Peyer's patch (tissue), 4 donors: ENCODE measurements around the gene PHACTR1. TPM values are rescaled to one million over a fixed set of nuclear protein-coding genes. Genes with fewer than 3 reads are reported as not detected.

ENCODE experiments used
- DNase-seq, 3 donors: peaks; one replicate each; pipeline ENCODE4 v3.0.0-alpha.2; 2017 to 2019
- H3K27ac ChIP-seq, 4 donors: fragments of 200-600 bp; sonication (generic); one replicate each; pipeline ENCODE4 v1.5.1; 2016 to 2019
- H3K27me3 ChIP-seq, 2 donors: fragments of 200-600 bp; sonication (generic); one replicate each; pipeline ENCODE4 v1.5.1; 2019
- H3K36me3 ChIP-seq, 3 donors: fragments of 200-600 bp; sonication (generic); one replicate each; pipeline ENCODE4 v1.5.1; 2016 to 2019
- H3K4me1 ChIP-seq, 4 donors: fragments of 200-600 bp; sonication (generic); one replicate each; pipeline ENCODE4 v1.5.1; 2016 to 2019
- H3K4me3 ChIP-seq, 4 donors: fragments of 200-600 bp; sonication (generic); 1 replicate in 3 of 4; 2 replicates in 1 of 4; pipeline ENCODE4 v1.5.1; 2016 to 2019; ENCODE audit warnings: mild to moderate bottlenecking in 1 of 4
- H3K9me3 ChIP-seq, 4 donors: fragments of 200-600 bp; sonication (generic); one replicate each; pipeline ENCODE4 v1.5.1; 2016 to 2019; ENCODE audit warnings: mild to moderate bottlenecking in 1 of 4
- POLR2A ChIP-seq, 2 donors: fragments of 450-650 bp; IDR thresholded peaks; one replicate each; pipeline ENCODE4 v1.5.1; 2017; ENCODE audit warnings: antibody characterized with exemption in 2 of 2, mild to moderate bottlenecking in 2 of 2, moderate library complexity in 2 of 2
- total RNA-seq, 4 donors: library from RNA; depleted of rRNA; stranded (reverse); fragments of >200 nt; gene quantifications; one replicate each; pipeline ENCODE4 v1.1.0, GENCODE V29; 2016
- TF ChIP-seq, protein P1 (sequence below), 6 experiments: fragments of 450-650 bp in 4 of 6; fragments of 200-600 bp in 2 of 6; sonication (generic) in 1 of 6; IDR thresholded peaks; one replicate each; pipeline ENCODE4 v1.5.1; 2017 to 2019; ENCODE audit warnings: antibody characterized with exemption in 6 of 6, mild to moderate bottlenecking in 3 of 6, moderate library complexity in 1 of 6

Gene PHACTR1
- total RNA-seq, 4 donors from 2014 or later, result 0.35 to 19.0 (median 1.7) TPM

DNA sequence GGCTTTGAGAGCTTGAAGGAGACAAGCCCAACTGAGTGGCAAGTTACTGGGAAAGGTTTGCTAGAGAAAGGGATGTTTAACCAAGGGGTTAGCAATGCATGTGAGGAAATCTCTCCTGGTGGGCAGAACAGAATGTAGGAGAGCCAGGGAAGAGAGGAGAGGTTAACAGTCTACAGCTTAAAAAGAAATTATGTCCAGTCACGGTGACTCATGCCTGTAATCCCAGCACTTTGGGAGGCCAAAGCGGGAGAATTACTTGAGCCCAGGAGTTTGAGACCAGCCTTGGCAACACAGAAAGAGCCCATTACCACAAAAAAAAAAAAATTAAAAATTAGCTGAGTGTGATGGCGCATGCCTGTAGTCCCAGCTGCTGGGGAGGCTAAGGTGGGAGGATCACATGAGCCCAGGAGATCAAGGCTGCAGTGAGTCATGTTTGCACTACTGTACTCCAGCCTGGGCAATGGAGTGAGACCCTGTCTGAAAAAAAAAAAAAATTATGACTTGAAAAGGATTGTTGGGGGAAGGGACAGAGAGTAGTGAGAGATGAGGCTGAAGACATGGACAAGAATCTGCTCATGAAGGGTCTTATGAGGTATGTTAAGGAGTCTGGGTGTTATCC lies 346.8 kb downstream of the PHACTR1 start:
- TF ChIP-seq, protein P1, sequence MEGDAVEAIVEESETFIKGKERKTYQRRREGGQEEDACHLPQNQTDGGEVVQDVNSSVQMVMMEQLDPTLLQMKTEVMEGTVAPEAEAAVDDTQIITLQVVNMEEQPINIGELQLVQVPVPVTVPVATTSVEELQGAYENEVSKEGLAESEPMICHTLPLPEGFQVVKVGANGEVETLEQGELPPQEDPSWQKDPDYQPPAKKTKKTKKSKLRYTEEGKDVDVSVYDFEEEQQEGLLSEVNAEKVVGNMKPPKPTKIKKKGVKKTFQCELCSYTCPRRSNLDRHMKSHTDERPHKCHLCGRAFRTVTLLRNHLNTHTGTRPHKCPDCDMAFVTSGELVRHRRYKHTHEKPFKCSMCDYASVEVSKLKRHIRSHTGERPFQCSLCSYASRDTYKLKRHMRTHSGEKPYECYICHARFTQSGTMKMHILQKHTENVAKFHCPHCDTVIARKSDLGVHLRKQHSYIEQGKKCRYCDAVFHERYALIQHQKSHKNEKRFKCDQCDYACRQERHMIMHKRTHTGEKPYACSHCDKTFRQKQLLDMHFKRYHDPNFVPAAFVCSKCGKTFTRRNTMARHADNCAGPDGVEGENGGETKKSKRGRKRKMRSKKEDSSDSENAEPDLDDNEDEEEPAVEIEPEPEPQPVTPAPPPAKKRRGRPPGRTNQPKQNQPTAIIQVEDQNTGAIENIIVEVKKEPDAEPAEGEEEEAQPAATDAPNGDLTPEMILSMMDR (IDR thresholded peaks at IDR 0.05), result no peak
- no peak for TF ChIP-seq POLR2A (IDR thresholded peaks at IDR 0.05)
- Histone ChIP-seq H3K27ac (no peak overlapping the region), H3K4me3 (no peak overlapping the region), H3K4me1 (no peaks in the 10 kb centered on the region), H3K36me3 (no peaks in the 10 kb centered on the region), H3K9me3 (no peaks in the 10 kb centered on the region), H3K27me3 (no peaks in the 10 kb centered on the region)
- DNase-seq, result no peak

DNA sequence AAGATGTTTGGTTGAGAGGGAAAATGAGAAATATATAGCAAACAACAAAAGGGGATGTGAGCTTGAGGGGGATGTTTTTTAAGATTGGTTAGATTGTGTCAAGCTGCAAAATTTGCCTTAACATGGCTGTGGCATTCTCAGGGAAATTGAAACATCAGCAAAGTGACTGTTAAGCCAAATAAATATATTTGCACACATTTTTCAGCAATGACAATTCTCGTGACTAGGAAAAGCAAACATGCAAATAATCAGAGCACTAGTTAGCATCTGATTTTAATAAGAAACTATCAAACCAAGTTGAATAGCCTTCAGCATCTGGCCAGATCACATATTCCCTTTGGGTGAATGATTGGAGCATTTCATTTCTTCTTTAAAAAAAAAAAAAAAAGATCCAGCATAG lies 349.0 kb downstream of the PHACTR1 start:
- Histone ChIP-seq H3K9me3 (no peaks in the 10 kb centered on the region), H3K27ac (no peak overlapping the region), H3K4me3 (no peak overlapping the region), H3K27me3 (no peaks in the 10 kb centered on the region), H3K36me3 (no peaks in the 10 kb centered on the region), H3K4me1 (no peaks in the 10 kb centered on the region)
- TF ChIP-seq POLR2A (IDR thresholded peaks at IDR 0.05), result no peak
- TF ChIP-seq, protein P1 (IDR thresholded peaks at IDR 0.05), result no peak
- DNase-seq, result no peak

DNA sequence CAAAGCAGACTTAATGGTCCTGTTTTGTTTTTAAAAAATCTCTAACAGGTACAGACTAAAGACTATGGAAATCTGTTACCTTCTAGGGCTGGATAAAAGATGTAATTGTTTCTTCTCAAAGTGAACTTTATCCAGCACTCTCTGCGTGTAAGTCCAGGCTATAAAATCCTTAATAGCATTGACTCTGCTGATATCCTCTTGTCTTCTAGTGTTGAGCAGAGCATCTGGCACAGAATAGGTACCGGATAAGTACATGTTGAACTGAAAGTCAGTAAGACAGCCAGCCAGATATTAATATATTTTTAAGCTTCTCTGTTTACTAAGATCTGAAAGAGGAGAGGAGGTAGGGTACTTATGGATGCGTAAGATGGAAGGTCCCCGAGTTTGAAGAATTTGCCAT lies 349.5 kb downstream of the PHACTR1 start:
- Histone ChIP-seq H3K27ac (no peak overlapping the region), H3K4me1 (no peaks in the 10 kb centered on the region), H3K36me3 (no peaks in the 10 kb centered on the region), H3K9me3 (no peaks in the 10 kb centered on the region), H3K4me3 (no peak overlapping the region), H3K27me3 (no peaks in the 10 kb centered on the region)
- TF ChIP-seq POLR2A (IDR thresholded peaks at IDR 0.05), result no peak
- TF ChIP-seq, protein P1 (IDR thresholded peaks at IDR 0.05), result no peak
- no peak for DNase-seq

DNA sequence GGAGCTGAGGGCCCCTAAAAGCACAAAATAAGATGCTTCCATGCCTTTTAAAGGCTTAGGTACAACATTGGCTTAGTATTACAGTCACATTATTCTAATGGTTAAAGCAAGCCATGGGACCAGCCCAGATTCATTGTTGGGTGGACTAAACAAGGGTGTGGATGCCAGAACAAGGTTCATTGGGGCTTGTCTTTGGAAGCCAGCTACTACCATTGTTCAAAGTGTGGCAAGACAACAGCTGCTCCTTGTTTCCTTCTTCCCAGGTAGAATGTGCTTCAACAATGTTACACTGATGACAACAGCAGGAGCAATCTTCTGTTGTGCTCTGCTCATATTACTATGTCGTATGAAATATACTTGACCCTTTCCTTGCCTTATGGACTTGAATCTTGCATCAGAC lies 350.3 kb downstream of the PHACTR1 start:
- Histone ChIP-seq H3K27ac (no peak overlapping the region), H3K27me3 (no peaks in the 10 kb centered on the region), H3K9me3 (no peaks in the 10 kb centered on the region), H3K36me3 (no peaks in the 10 kb centered on the region), H3K4me3 (no peak overlapping the region), H3K4me1 (no peaks in the 10 kb centered on the region)
- no peak for DNase-seq
- no peak for TF ChIP-seq POLR2A (IDR thresholded peaks at IDR 0.05)
- TF ChIP-seq, protein P1 (IDR thresholded peaks at IDR 0.05), result no peak

DNA sequence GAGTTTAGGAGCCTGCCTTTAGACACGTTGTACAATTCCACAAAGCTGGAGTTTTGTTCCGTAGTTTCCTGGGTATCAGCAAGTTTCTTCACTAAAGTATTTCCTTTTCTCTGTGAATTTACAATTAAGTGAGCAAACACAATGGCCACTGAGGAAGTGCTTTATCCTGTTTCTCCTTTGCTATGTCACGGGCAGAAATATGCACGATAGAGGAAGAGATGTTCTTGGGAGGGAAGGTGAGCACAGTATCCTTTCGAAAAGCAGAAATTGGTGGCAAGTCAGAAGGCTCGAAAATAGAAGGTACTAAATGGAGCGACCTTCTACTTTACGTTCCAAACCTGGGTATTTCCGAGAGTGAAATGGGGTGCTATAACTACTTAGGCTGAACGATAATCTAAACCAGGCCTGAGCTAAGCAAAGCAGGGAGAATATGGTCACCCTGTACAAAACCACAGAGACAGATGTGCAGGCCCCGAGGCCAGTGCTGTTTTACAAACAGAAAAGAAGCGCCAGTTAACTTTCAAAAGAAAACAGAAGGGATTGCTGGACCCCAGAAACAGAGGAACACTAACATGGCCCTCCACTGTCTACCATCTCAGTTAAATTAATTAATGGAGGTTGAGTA lies 352.1 kb downstream of the PHACTR1 start:
- TF ChIP-seq, protein P1 (IDR thresholded peaks at IDR 0.05), result no peak
- TF ChIP-seq POLR2A (IDR thresholded peaks at IDR 0.05), result no peak
- H3K4me1 ChIP-seq, result no peaks in the 10 kb centered on the region
- peak overlapping the region in 1 of 4 donors; percentile 9 for H3K27ac ChIP-seq
- H3K4me3 ChIP-seq, result no peak overlapping the region
- H3K9me3 ChIP-seq, result no peaks in the 10 kb centered on the region
- DNase-seq, result no peak
- no peaks in the 10 kb centered on the region for H3K27me3 ChIP-seq
- H3K36me3 ChIP-seq, result no peaks in the 10 kb centered on the region
